ENCODE measurements around the gene ABHD10. TPM values are rescaled to one million over a fixed set of nuclear protein-coding genes. Genes with fewer than 3 reads are reported as not detected.

ABHD10 gene
- total RNA-seq, 2 experiments from 2014 or later: 36.3 to 43.7 TPM

DNA sequence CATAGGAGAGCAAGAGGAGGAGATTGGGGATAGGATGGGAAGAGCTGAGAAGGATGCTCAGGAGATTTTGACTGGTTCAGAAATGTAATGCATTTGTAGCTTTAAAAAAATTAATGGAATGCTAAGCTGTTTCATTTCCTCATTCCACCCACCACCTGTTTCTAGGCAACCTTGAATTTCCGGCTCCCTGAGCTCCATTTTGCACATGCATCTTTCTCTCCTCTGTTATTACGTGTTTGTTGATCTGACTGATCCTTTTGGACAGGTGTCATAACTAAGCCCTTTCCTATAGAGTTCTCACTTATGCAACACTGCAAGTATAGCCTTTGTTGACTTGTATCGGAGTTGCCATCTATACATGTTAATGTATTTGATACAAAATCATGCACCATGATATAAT lies 60.0 kb downstream of the ABHD10 start:
- ATAC-seq: no peak
- Mint-ChIP-seq H3K9me3 (ENCODE audit: insufficient read depth) (no peaks in the 10 kb centered on the region), H3K27ac (no peak overlapping the region), H3K36me3 (ENCODE audit: low read depth) (no peaks in the 10 kb centered on the region), H3K4me3 (no peak overlapping the region), H3K27me3 (ENCODE audit: low read depth) (peaks cover 1% of the 10 kb centered on the region), H3K4me1 (ENCODE audit: low read depth) (no peaks in the 10 kb centered on the region)
- CTCF ChIA-PET: interaction anchor here (1.1 to 2.7 kb wide), 4 partner anchors 18 to 71 kb away, joined by 3 to 14 read pairs (median 4); no protein-coding TSS in a partner anchor
- POLR2A ChIA-PET: no interaction called here
- no peak for DNase-seq

GRCh38 chr3:112041321-112041720 lies 62.5 kb downstream of the ABHD10 start:
- ATAC-seq (no peak), DNase-seq (no peak)
- Mint-ChIP-seq H3K27me3 (ENCODE audit: low read depth) (peaks cover 1% of the 10 kb centered on the region), H3K4me1 (ENCODE audit: low read depth) (no peaks in the 10 kb centered on the region), H3K27ac (no peak overlapping the region), H3K4me3 (no peak overlapping the region), H3K9me3 (ENCODE audit: insufficient read depth) (no peaks in the 10 kb centered on the region), H3K36me3 (ENCODE audit: low read depth) (no peaks in the 10 kb centered on the region)
- ChIA-PET POLR2A (no interaction called here), CTCF (interaction anchor here (0.7 to 2.7 kb wide), 5 partner anchors 16 to 74 kb away, joined by 3 to 14 read pairs (median 3); no protein-coding TSS in a partner anchor)

DNA sequence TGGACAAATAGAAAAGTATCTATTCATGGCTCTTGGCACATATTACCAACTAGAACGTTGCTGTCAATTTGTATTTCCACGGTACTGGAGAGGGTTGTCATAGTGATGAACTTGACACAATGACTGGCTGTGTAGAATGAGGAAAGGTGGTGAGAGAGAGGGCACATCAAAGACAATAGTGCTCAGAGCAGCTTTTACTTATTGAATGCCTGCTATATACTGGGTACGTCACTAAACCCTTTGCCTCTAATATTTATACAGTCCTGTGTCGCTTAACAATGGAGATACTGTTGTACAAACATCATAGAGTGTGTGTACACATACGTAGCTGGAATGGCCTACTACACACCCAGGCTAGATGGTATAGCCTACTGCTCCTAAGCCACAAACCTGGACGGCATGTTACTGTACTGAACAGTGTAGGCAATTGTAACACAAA lies 64.0 kb downstream of the ABHD10 start:
- ATAC-seq: no peak
- Mint-ChIP-seq H3K9me3 (ENCODE audit: insufficient read depth) (no peaks in the 10 kb centered on the region), H3K27ac (no peak overlapping the region), H3K4me3 (no peak overlapping the region), H3K36me3 (ENCODE audit: low read depth) (no peaks in the 10 kb centered on the region), H3K4me1 (ENCODE audit: low read depth) (peaks cover 3% of the 10 kb centered on the region), H3K27me3 (ENCODE audit: low read depth) (peaks cover 1% of the 10 kb centered on the region)
- ChIA-PET CTCF (interaction anchor here (0.6 to 3.4 kb wide), 47 partner anchors 9 to 374 kb away, joined by 3 to 52 read pairs (median 4); partner anchors contain the start of genes ABHD10, TAGLN3 and TMPRSS7), POLR2A (no interaction called here)
- no peak for DNase-seq

Other genes starting within 250 kb of the ABHD10 start
- gene PHLDB2, start 119.8 kb upstream of the ABHD10 start, total RNA-seq: 1 to 10 TPM; 2.5 to 4.1 TPM
- not detected for gene TAGLN3, start 19.9 kb downstream of the ABHD10 start, total RNA-seq
- gene TMPRSS7, start 55.7 kb downstream of the ABHD10 start, total RNA-seq: not detected
- gene C3orf52, start 107.4 kb downstream of the ABHD10 start, total RNA-seq: 1 to 10 TPM; 2.3 to 2.5 TPM
- 1 to 10 TPM; 5.6 to 6.9 TPM for gene GCSAM, start 154.2 kb downstream of the ABHD10 start, total RNA-seq

Data from activated CD8-positive, alpha-beta T cell treated with anti-CD3 and anti-CD28 coated beads, Interleukin-2, amount 10 ng/mL, durations not matched to agents 7 days and 5 days (primary cell).